ENCODE measurements around the gene PPP1R36.
"Not testable (repeated sequence)": the region's sequence is repeated elsewhere in the genome, so short reads cannot be mapped to it uniquely, and the experiment has no call there.

The PPP1R36 gene

DNA sequence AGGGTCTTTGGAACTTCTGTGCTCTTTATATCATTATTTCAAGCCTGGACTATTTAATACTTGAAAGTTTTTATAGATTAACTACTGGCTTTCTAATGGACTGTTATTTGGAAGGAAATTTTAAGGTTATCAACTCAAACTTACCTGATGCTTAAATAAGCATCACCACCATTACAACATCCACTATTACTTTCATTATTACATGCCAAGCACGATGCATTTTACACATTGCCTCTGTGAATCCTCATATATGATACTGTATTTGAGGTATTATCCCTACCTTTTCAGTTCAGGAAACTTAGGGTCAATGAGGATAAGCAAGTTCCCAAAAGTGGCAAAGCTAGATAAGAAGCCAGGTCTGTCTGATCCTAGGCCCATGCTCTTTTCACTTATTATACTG is 32.8 kb upstream of the PPP1R36 start:
- Histone ChIP-seq H3K27ac (no peak overlapping the region), H3K4me3 (ENCODE audit: low read depth, low read length) (no peak overlapping the region)
- TF ChIP-seq CTCF (IDR thresholded peaks at IDR 0.05; ENCODE audit: low read depth, low read length): no peak

GRCh38 chr14:64517667-64518066 is 32.1 kb upstream of the PPP1R36 start:
- not testable (repeated sequence) for H3K9me3 ChIP-seq (ENCODE audit: severe bottlenecking); DNase-seq; H3K27me3 ChIP-seq (ENCODE audit: insufficient read depth, low read depth, severe bottlenecking); H3K27ac ChIP-seq; H3K4me3 ChIP-seq (ENCODE audit: low read depth, low read length)
- peaks cover 17% of the 10 kb centered on the region for H3K36me3 ChIP-seq

More for the DNA sequence above, 32.8 kb upstream of the PPP1R36 start:
- no peak for DNase-seq
- H3K9me3 ChIP-seq (ENCODE audit: severe bottlenecking): no peaks in the 10 kb centered on the region
- H3K27me3 ChIP-seq (ENCODE audit: insufficient read depth, low read depth, severe bottlenecking): no peaks in the 10 kb centered on the region
- H3K36me3 ChIP-seq: peaks cover 10% of the 10 kb centered on the region

GRCh38 chr14:64518229-64518628 is 31.5 kb upstream of the PPP1R36 start:
- Histone ChIP-seq H3K9me3 (ENCODE audit: severe bottlenecking) (no peaks in the 10 kb centered on the region), H3K27me3 (ENCODE audit: insufficient read depth, low read depth, severe bottlenecking) (no peaks in the 10 kb centered on the region)

GRCh38 chr14:64520699-64521098 is 29.1 kb upstream of the PPP1R36 start:
- TF ChIP-seq CTCF (IDR thresholded peaks at IDR 0.05; ENCODE audit: low read depth, low read length): no peak
- H3K4me3 ChIP-seq (ENCODE audit: low read depth, low read length): no peak overlapping the region

More at GRCh38 chr14:64518229-64518628, 31.5 kb upstream of the PPP1R36 start:
- DNase-seq: no peak
- no peak for TF ChIP-seq CTCF (IDR thresholded peaks at IDR 0.05; ENCODE audit: low read depth, low read length)
- H3K4me3 ChIP-seq (ENCODE audit: low read depth, low read length): no peak overlapping the region
- H3K27ac ChIP-seq: no peak overlapping the region
- peaks cover 23% of the 10 kb centered on the region for H3K36me3 ChIP-seq

GRCh38 chr14:64522591-64523355 is 27.0 kb upstream of the PPP1R36 start:
- no peak overlapping the region for H3K27ac ChIP-seq
- H3K27me3 ChIP-seq (ENCODE audit: insufficient read depth, low read depth, severe bottlenecking): no peaks in the 10 kb centered on the region
- peaks cover 25% of the 10 kb centered on the region for H3K36me3 ChIP-seq
- DNase-seq: no peak
- H3K4me3 ChIP-seq (ENCODE audit: low read depth, low read length): no peak overlapping the region
- no peak for TF ChIP-seq CTCF (IDR thresholded peaks at IDR 0.05; ENCODE audit: low read depth, low read length)
- no peaks in the 10 kb centered on the region for H3K9me3 ChIP-seq (ENCODE audit: severe bottlenecking)

More at GRCh38 chr14:64520699-64521098, 29.1 kb upstream of the PPP1R36 start:
- no peaks in the 10 kb centered on the region for H3K27me3 ChIP-seq (ENCODE audit: insufficient read depth, low read depth, severe bottlenecking)
- no peaks in the 10 kb centered on the region for H3K9me3 ChIP-seq (ENCODE audit: severe bottlenecking)
- H3K27ac ChIP-seq: no peak overlapping the region
- H3K36me3 ChIP-seq: peaks cover 25% of the 10 kb centered on the region
- no peak for DNase-seq

DNA sequence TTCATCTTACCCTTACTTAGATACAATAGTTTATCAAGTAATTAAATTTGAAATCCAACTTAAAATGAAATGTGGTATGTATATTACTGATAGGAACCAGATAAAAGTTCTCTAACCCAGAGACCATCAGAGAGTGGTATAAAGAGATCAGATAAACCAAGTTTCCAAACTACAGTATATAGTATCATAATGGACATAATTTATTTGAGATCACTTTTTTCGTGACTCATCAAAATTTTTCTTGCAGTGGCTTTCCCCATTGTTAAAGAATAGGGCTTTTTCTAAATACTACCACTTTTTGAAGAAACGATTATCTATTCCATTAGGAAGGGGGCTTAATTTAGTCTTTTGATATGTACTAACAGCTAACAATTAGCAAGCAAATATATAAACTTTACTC is 24.4 kb upstream of the PPP1R36 start:
- H3K36me3 ChIP-seq: peaks cover 25% of the 10 kb centered on the region
- no peak for DNase-seq
- TF ChIP-seq CTCF (IDR thresholded peaks at IDR 0.05; ENCODE audit: low read depth, low read length): no peak

More for the DNA sequence above, 24.4 kb upstream of the PPP1R36 start:
- H3K9me3 ChIP-seq (ENCODE audit: severe bottlenecking): no peaks in the 10 kb centered on the region
- no peak overlapping the region for H3K27ac ChIP-seq
- H3K27me3 ChIP-seq (ENCODE audit: insufficient read depth, low read depth, severe bottlenecking): no peaks in the 10 kb centered on the region
- no peak overlapping the region for H3K4me3 ChIP-seq (ENCODE audit: low read depth, low read length)
